ENCODE data around the gene DOCK8. TPM values are rescaled to one million over a fixed set of nuclear protein-coding genes. Genes with fewer than 3 reads are reported as not detected.

Gene DOCK8
- total and polyA plus RNA-seq, 2 of the 13 experiments (the other 11 are each of a cell fraction or from before 2014, with no cell fraction given): 0.28 to 0.38 TPM

GRCh38 chr9:214351-214647, 366 bp upstream of the DOCK8 start (continued):
- TF ChIP-seq ZNF574 (CRISPR knock-in tag; IDR thresholded peaks at IDR 0.05) (no peak), SYNCRIP (IDR thresholded peaks at IDR 0.05; ENCODE audit: insufficient read depth, low read depth, low read length) (no peak), GABPB1 (CRISPR knock-in tag; IDR thresholded peaks at IDR 0.05) (peak; percentile 61; the same call in 1 of the 2 replicates), HNRNPLL (IDR thresholded peaks at IDR 0.05; ENCODE audit: low read depth, low read length, poor library complexity, severe bottlenecking) (no peak)

DNA sequence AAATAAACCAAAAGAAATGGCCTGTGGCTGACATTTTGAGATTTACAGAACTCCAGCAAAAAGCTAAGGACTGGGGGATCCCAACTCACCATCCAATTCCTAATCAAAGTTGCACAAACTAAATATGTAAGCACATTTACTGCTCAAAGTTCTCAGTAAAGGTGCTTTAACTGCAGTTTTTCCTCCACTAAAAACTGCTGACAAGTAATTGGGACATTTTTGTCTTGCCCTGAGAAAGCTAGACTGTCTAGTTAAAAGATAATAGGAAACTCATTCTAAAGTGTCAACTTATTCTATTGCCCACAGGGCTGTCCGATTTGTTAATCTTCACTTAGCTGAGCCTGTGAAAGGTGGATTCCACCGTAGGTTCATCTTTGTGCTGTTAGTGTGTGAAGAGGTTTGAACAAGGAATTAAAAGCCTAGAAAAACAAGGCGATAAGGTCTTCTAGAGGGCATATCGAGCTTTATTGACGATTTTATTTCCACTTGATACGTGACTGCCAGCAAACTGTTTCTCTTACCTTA, 1.0 kb downstream of the DOCK8 start:
- H2AFZ ChIP-seq (ENCODE audit: low read length): no peak overlapping the region
- TF ChIP-seq ATF4 (CRISPR knock-in tag; IDR thresholded peaks at IDR 0.05) (no peak), MAFF (IDR thresholded peaks at IDR 0.05; ENCODE audit: low read depth, low read length) (0 out of 2 replicates have a peak, but pooled peaks have one; percentile 38), MAFK (conservative IDR thresholded peaks at IDR 0.05 in 1 of 2, IDR thresholded peaks at IDR 0.05 in 1 of 2; ENCODE audit: low read length in 2 of 2) (peak; percentile 14 to 58; a peak in 2 of 4 replicates)
- intact Hi-C loops (cut with micrococcal nuclease; ENCODE audit: unreplicated experiment) (loop anchor here (5.0 kb wide), 1 partner anchor 38 kb away; the partner anchor contains the start of gene ZNG1A), in situ Hi-C loops (cut with HindIII; ENCODE audit: extremely low pct_ligation_motif_present, low pct_unique_long_range_greater_than_20kb) (no loop called here)
- TSS peak; percentile 62 for BruUV-seq (replicated peaks)
- H3K9ac ChIP-seq (ENCODE audit: insufficient read depth, low read depth, low read length): no peak overlapping the region
- H3K27ac ChIP-seq (ENCODE audit: extremely low read length, insufficient read depth, low read length): no peak overlapping the region
- ATAC-seq (no peak), DNase-seq (ENCODE audit: low spot score) (no peak), FAIRE-seq (no peak)
- 13% methylated on average over 6 of the region's 6 CpGs for WGBS (ENCODE audit: low lambda C conversion rate)
- H4K20me1 ChIP-seq (ENCODE audit: insufficient read depth, low read length): no peaks in the 10 kb centered on the region
- peaks cover 8% of the 10 kb centered on the region; the same call in 1 of the 2 replicates for H3K4me1 ChIP-seq (ENCODE audit: insufficient read depth, low read length)
- H3K4me2 ChIP-seq (ENCODE audit: low read depth, low read length): peak overlapping the region; percentile 80; the same call in 1 of the 2 replicates
- POLR2A ChIA-PET: no interaction called here
- peaks cover 0 to 23% of the 10 kb centered on the region in 2 experiments; a peak in 2 of 5 replicates for H3K27me3 ChIP-seq (ENCODE audit: control insufficient read depth in 1 of 2, insufficient read depth in 2 of 2, low read length in 2 of 2)
- no peaks in the 10 kb centered on the region for H3K79me2 ChIP-seq (ENCODE audit: insufficient read depth, low read length)
- no peaks in the 10 kb centered on the region for H3K36me3 ChIP-seq (replicated peaks in 1 of 2; ENCODE audit: control insufficient read depth in 1 of 2, insufficient read depth in 2 of 2, low read length in 2 of 2)
- H3K9me3 ChIP-seq (ENCODE audit: low read length): no peaks in the 10 kb centered on the region
- CTCF ChIA-PET (ENCODE audit: low intra/inter-chr PET ratio, low total read pairs): no interaction called here
- H3K4me3 ChIP-seq (replicated peaks in 1 of 3; ENCODE audit: insufficient read depth in 1 of 3, low read depth in 2 of 3, low read length in 3 of 3): peak overlapping the region in 2 of 3 experiments; percentile 62 to 77; a peak in 1 of 6 replicates
